T-helper 17 cell (primary cell): ENCODE results near the gene CIB4. TPM values are rescaled to one million over a fixed set of nuclear protein-coding genes. Genes with fewer than 3 reads are reported as not detected.

Experiments
- ATAC-seq: fragments of 150-1000 bp; cut with Tn5 transposase; 2 replicates; pipeline ENCODE4 v1.10.0; 2021; ENCODE audit warnings: mild to moderate bottlenecking, moderate library complexity
- DNase-seq, 3 donors: peaks; one replicate each; pipeline versions ENCODE4 v3.0.0 to v3.0.0-alpha.2; 2020 to 2021
- H3K9me3 ChIP-seq: one replicate; pipeline ENCODE4 v1.7.0; 2013; ENCODE audit warnings: low read length, mild to moderate bottlenecking; ENCODE audit not compliant: control insufficient read depth, poor library complexity, severe bottlenecking
- H3K27ac Mint-ChIP-seq: one replicate; pipeline ENCODE4 v1.8.0; 2022; ENCODE audit warnings: mild to moderate bottlenecking, moderate library complexity, mixed read lengths
- H3K27me3 Mint-ChIP-seq: one replicate; pipeline ENCODE4 v1.8.0; 2022; ENCODE audit warnings: mixed read lengths
- H3K36me3 Mint-ChIP-seq: one replicate; pipeline ENCODE4 v1.8.0; 2022; ENCODE audit warnings: low read depth, mixed read lengths
- H3K4me1 Mint-ChIP-seq: one replicate; pipeline ENCODE4 v1.8.0; 2022; ENCODE audit warnings: mild to moderate bottlenecking, mixed read lengths
- H3K4me3 Mint-ChIP-seq: one replicate; pipeline ENCODE4 v1.8.0; 2022; ENCODE audit warnings: mild to moderate bottlenecking, moderate library complexity, mixed read lengths
- total RNA-seq, 4 donors: library from RNA in 2 of 4; stranded (reverse) in 2 of 4; gene quantifications; one replicate each; pipeline ENCODE4 v1.2.3 and lab custom pipeline; 2022 to 2026

Gene CIB4
- total RNA-seq, 2 donors from 2014 or later = not detected

DNA sequence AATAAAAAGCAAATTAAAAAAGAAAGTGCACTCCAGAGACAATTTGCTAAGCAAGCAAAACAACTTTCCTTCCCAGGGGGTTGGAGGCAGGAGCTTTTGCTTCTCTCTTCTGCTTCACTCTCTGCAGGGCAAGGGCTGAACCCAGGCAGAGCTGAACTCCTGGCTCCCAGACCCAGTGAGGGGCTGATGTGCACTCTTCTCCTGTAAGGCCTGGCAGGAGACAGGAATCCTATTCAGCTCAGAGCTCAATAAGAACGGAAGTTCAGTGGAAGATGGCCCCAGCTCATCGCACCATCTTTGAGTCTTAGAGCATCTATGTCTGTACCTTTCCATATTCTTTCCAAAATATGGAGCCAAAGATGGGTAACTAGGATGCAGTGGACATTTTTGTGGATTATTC is 29.1 kb downstream of the CIB4 start:
- ATAC-seq = no peak
- Mint-ChIP-seq H3K27ac (no peak overlapping the region), H3K36me3 (no peaks in the 10 kb centered on the region), H3K4me3 (no peak overlapping the region), H3K4me1 (peaks cover 6% of the 10 kb centered on the region), H3K27me3 (peaks cover 40% of the 10 kb centered on the region)
- no peaks in the 10 kb centered on the region for H3K9me3 ChIP-seq
- DNase-seq = no peak

DNA sequence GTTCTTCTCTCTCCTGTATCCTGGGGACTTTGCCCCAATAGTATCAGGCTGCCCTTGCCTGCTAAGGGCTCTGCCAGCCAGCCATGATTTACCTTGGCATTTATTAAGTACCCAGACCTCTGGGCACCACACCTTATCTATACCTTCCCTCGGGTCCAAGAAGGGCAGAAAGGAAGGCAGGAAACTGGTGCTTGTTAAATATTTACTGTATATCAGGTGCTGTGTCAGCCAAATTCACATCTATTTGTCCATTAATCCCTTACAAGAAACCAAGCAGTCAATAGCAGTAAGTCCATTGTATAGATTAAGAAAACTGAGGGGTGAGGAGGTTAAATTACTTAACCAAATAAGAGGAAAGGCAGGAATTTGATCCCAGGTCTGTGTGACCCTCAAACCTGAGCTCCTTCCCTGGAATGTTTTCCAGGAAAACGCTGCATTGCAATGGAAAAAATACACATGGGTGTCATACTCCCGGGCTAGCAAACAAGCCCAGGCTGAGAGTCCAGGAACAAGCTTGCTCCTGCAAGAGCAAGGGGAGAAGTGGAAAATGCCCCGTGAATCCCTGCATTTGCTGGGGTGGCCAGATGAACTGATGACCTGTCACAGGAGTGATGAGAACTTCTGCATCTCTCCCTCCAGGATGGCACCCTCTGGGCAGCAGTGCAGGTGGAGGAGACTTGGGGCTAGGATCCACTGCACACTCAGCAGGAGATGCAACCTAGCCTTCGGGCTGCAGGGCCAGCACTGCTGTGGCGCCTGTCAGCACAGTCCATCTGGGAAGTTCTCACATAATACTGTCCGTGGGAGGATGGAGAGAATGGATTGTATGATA is 30.4 kb downstream of the CIB4 start:
- H3K9me3 ChIP-seq = no peaks in the 10 kb centered on the region
- no peak for DNase-seq
- Mint-ChIP-seq H3K27me3 (peaks cover 39% of the 10 kb centered on the region), H3K4me3 (no peak overlapping the region), H3K4me1 (peaks cover 6% of the 10 kb centered on the region), H3K36me3 (no peaks in the 10 kb centered on the region), H3K27ac (no peak overlapping the region)
- no peak for ATAC-seq

DNA sequence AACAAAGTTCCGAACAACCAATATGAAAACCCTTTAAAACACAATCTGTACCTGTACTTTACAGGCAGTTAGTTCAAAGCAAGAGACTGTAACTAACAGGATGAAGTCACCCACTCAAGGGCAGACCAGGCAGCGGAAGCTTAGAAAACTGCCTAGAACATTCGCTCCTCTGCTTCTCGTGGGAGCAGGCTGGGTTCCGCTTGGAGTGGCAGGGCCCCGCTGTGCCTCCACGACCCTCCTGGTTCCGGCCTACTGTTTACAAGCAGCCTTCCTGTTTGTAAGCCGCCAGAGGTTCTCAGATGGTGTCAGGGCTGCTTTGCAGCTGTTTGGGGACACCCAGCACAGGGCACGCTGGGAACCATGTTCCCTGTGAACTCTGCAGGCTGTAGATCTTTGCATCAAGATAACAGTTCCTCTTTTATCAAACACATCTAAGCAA is 31.3 kb downstream of the CIB4 start:
- no peak overlapping the region for H3K4me3 Mint-ChIP-seq

DNA sequence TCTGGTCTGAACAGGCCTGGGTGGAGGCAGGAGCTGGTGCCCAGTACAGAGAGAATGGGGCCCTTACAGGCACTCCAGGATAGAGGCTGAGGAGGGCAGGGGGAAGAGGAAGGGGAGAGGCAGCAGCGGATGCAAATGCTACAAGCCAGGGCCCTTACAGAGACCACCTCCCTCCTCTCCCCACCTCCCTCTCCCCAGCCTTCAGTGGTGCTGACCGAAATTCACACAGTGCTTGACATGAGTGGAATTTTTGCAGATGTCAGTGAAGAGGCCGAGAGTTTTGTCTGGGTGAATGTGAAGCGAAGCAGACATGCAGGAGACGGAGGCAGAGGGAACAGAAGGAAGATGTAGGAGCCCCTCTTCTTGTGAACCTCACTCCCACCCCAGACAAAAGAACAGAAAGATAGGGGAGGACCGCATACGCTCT is 31.9 kb downstream of the CIB4 start:
- ATAC-seq (no peak), DNase-seq (no peak)
- H3K27me3 Mint-ChIP-seq = peaks cover 48% of the 10 kb centered on the region
- no peaks in the 10 kb centered on the region for H3K36me3 Mint-ChIP-seq
- no peaks in the 10 kb centered on the region for H3K9me3 ChIP-seq
- H3K4me1 Mint-ChIP-seq = peaks cover 6% of the 10 kb centered on the region
- H3K27ac Mint-ChIP-seq = peak overlapping the region; percentile 29
- no peak overlapping the region for H3K4me3 Mint-ChIP-seq

More for the DNA sequence above, 31.3 kb downstream of the CIB4 start:
- Mint-ChIP-seq H3K27me3 (peaks cover 44% of the 10 kb centered on the region), H3K27ac (no peak overlapping the region), H3K36me3 (no peaks in the 10 kb centered on the region), H3K4me1 (peaks cover 6% of the 10 kb centered on the region)
- H3K9me3 ChIP-seq = no peaks in the 10 kb centered on the region
- no peak for ATAC-seq
- no peak for DNase-seq

DNA sequence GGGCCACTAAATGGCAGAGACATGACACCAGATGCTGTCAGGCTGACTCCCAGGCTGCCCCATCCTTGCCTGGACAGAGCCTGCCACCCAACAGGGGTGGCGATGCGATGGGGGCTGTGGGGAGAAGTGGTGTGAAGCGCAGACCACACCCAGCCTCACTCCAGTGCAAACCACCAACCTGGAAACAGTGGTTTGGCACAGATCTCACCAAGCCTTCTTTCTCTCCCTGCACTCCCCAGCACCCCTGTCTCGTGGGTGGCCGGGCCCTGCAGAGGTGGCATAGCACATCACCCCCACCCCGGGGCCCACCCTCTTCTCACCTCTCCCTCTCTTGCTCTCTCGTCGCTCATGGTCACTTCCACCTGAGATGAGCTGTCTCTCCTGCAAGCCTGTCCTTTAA is 32.6 kb downstream of the CIB4 start:
- Mint-ChIP-seq H3K4me1 (peaks cover 6% of the 10 kb centered on the region), H3K36me3 (no peaks in the 10 kb centered on the region), H3K4me3 (no peak overlapping the region), H3K27ac (no peak overlapping the region), H3K27me3 (peaks cover 43% of the 10 kb centered on the region)
- no peaks in the 10 kb centered on the region for H3K9me3 ChIP-seq
- no peak for ATAC-seq
- no peak for DNase-seq

DNA sequence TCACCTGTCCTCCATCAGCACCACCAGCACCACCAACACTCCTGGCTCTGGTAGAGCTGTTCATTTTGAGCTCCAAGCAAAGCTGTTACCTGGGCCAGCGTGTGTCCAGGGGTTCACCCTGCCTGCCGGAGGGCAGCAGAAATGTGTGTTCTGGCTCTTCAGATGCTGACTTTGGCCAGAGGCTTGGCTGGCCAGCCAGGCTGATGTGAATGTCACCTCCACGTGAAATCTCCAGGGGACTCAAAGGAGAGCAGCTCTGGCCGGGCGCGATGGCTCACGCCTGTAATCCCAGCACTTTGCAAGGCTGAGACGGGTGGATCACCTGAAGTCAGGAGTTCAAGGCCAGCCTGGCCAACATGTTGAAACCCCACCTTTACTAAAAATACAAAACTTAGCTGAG is 33.5 kb downstream of the CIB4 start:
- Mint-ChIP-seq H3K4me1 (peaks cover 6% of the 10 kb centered on the region), H3K27ac (no peak overlapping the region), H3K36me3 (no peaks in the 10 kb centered on the region), H3K27me3 (peaks cover 43% of the 10 kb centered on the region), H3K4me3 (no peak overlapping the region)
- DNase-seq (no peak), ATAC-seq (no peak)
- H3K9me3 ChIP-seq = no peaks in the 10 kb centered on the region

DNA sequence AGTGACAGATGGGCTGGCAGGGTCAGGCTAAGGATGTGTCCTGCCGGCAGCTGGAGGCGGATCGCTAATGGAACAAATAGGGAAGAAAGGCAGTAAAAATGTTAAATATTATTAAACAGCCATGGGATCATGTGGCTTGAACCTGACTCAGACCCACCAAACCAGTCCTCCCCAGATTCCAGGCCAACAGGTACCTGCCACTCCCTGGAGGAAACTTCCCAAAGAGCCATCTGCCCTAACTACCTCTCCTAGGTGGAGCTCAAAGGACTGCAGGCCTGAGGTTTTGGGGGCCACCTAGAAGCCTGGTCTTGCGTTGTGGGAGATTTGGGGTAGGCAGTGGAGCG is 34.3 kb downstream of the CIB4 start:
- Mint-ChIP-seq H3K4me3 (no peak overlapping the region), H3K4me1 (peaks cover 6% of the 10 kb centered on the region), H3K27me3 (peaks cover 49% of the 10 kb centered on the region), H3K36me3 (no peaks in the 10 kb centered on the region), H3K27ac (no peak overlapping the region)
- no peak for ATAC-seq
- H3K9me3 ChIP-seq = no peaks in the 10 kb centered on the region
- DNase-seq = no peak

DNA sequence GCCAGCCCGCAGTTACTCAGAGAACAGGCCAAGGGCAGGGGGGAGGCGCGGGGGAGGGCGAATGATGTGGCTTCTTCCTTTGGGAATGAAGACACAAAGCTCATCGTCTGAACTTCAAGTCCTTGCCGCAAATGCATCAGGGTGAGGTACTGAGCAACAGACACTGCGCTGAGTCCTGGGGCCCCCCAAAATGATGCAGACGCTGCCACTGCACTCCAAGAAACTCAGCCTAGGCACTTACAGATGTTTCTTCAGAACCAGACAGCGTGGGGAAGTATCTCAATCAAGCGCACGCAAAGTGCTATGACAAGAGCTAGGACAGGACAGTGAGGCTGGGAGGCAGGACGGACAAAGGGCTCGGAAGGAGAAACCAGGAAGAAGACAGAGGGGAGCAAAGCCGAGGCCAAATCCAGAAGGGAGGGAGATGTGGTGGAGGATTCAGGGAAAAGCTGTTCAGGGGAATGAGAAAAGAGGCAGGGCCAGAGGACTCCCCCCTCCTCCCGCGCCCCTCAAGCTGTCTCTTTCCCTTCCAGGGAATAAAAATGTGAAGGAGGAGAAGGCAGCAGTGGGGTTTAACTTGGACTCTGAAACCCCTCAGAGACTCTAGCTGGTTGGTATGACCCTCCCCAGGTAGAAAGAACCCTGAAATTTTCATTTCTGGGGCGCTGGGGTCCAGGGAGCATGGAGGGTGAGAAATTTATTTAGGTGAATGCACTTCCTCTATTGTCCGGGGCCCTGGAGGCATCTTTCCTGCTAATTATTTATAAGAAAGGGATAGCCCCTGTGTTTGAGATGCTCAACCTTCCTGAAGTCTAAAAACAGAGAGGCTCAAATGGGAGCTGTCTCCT is 34.9 kb downstream of the CIB4 start:
- H3K4me3 Mint-ChIP-seq = no peak overlapping the region
- H3K9me3 ChIP-seq = no peaks in the 10 kb centered on the region
- H3K36me3 Mint-ChIP-seq = no peaks in the 10 kb centered on the region
- H3K27ac Mint-ChIP-seq = no peak overlapping the region
- ATAC-seq (no peak), DNase-seq (no peak)
- peaks cover 55% of the 10 kb centered on the region for H3K27me3 Mint-ChIP-seq
- H3K4me1 Mint-ChIP-seq = peaks cover 6% of the 10 kb centered on the region

DNA sequence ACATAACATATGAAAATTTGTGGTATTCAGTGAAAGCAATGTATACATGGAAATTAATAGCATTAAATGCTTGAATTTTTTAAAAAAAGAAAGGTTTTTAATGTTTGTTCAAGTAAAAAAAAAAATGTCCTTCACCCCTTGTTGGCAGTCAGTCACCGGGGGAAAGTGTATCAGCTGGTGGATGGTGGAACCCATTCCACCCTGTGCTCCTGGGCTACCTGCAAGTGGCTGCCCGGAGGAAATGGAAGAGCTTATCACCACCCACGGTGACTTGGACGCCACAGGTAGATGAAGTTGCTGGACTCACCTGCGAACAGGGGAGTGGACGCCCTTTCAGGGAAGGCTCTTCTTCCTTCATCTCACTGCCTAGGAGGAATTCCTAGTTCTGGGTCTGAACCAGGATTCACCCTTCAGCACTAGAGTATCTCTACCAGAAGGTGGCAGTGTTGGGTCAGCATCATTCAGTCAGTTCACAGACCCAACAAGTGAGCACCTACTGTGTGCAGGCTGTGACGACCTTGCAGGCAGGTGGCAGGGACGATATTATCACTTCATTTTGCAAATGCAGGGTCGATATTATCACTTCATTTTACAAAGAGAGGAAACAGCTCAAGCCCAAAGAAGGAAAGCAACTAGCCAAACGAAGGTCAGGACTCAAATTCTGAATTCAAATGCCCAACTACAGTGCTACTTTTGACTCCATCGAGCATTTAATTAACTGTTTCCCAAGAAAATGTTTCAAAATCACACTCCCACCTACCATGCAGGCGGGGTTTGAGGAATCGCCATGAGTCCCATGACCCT is 35.8 kb downstream of the CIB4 start:
- Mint-ChIP-seq H3K4me3 (no peak overlapping the region), H3K27me3 (peaks cover 49% of the 10 kb centered on the region), H3K4me1 (peaks cover 6% of the 10 kb centered on the region), H3K36me3 (no peaks in the 10 kb centered on the region), H3K27ac (no peak overlapping the region)
- DNase-seq (no peak), ATAC-seq (peak; percentile 37)
- no peaks in the 10 kb centered on the region for H3K9me3 ChIP-seq

DNA sequence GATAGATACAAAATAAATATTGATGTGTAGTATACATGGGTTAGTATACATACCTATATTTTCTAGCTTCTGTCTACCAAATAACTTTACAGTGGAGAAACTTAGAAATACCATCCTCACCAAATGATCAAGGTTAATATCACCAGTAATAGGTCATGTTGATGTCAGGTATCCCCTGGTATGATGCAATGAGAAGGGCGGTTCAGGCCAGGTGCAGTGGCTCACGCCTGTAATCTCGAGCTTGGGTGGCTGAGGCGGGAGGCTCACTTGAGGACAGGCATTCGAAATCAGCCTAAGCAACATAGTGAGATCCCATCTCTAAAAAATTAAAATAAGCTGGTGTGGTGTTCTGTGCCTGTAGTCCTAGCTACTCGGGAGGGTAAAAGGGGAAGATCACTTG is 38.6 kb downstream of the CIB4 start:
- no peak for ATAC-seq
- no peak overlapping the region for H3K27ac Mint-ChIP-seq
- no peak overlapping the region for H3K4me3 Mint-ChIP-seq

DNA sequence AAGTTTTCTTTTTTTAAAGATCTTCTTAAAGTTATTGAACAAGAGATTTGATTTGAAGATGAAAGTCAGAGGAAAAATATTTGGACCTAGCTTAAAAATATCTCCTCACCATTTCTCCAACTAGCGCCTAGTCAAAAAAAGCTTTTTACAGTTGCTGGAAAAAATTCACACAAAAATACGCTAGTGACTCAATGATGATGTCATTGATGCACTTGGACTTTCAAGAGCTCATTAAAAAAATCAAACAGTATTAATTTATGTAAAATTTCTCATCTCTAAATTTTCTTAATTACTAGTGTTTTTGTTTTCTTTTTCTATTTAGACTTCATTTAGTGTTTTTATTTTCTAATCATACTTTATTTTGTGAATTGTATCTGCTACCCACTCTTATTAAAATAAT is 41.8 kb downstream of the CIB4 start:
- Mint-ChIP-seq H3K4me1 (no peaks in the 10 kb centered on the region), H3K4me3 (no peak overlapping the region), H3K36me3 (peaks cover 5% of the 10 kb centered on the region), H3K27me3 (peaks cover 43% of the 10 kb centered on the region), H3K27ac (no peak overlapping the region)
- DNase-seq = no peak
- no peak for ATAC-seq
- no peaks in the 10 kb centered on the region for H3K9me3 ChIP-seq

More for the DNA sequence above, 38.6 kb downstream of the CIB4 start:
- H3K27me3 Mint-ChIP-seq = peaks cover 44% of the 10 kb centered on the region
- no peak for DNase-seq
- H3K9me3 ChIP-seq = no peaks in the 10 kb centered on the region
- no peaks in the 10 kb centered on the region for H3K36me3 Mint-ChIP-seq
- H3K4me1 Mint-ChIP-seq = no peaks in the 10 kb centered on the region

DNA sequence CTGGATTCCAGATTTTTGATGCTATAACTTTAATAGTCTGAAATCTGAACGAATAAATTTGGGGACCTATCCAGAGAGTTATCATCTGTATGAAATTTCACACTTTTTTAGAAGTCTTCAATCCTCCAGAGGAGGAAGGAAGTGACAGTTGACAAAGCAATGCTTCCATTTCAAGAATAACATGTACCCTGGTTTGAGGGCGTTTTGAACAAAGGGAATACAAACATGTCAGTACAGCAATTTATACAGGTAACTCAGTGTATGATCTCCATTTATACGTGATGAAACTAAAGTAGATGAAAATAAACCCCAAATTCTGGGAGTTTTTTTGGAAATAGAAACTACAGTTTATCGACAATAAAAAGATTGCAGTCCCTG is 42.2 kb downstream of the CIB4 start:
- Mint-ChIP-seq H3K27ac (no peak overlapping the region), H3K36me3 (peaks cover 5% of the 10 kb centered on the region), H3K4me3 (no peak overlapping the region), H3K27me3 (peaks cover 47% of the 10 kb centered on the region), H3K4me1 (no peaks in the 10 kb centered on the region)
- DNase-seq = no peak
- H3K9me3 ChIP-seq = no peaks in the 10 kb centered on the region
- no peak for ATAC-seq
